Cerebellar nuclear complex (tissue), 1 donor: ENCODE results near the gene ZFR2.
"Not testable (repeated sequence)": the region's sequence is repeated elsewhere in the genome, so short reads cannot be mapped to it uniquely, and the experiment has no call there.

Experiments used
- DNase-seq, 2 experiments: peaks; one replicate each; lab custom pipeline; 2025; lab: John Stamatoyannopoulos, UW

The ZFR2 gene

DNA sequence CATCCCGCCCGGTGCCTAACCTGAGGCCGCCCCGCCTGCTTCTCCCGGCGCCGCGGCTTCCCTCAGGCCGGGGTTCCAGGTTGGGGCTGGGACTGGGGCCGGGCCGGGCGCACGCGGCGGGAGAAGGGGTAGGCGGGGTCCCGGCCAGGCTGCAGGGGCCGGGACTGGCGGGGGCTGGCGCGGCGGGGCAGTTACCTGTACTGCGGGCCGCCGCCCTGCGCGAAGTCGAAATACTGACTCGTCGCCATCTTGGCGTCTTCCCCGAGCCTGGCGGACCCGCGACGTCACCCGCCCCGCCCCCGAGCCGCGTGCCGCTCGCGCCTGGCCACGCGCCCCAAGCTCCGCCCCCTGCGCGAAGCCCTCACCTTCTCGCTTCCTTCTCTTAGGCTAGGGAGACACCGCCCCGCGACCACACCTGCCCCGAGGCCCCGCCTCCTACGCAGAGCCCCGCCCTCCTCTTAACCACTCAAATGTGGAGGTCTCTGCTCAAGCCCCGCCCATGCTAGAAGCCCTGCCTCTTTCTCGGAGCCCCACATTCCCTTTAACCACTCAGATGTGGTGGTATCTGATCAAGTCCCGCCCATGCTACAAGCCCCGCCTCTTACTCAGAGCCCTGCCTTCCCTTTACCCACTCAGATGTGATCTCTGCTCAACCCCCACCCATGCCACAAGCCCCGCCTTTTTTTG, at the start of gene ZFR2:
TSS of gene ZFR2 (minus strand) at position 269 of the 687 bp plus-strand sequence. CDS start at position 248, 21 bp downstream.
- DNase-seq, result no peak

DNA sequence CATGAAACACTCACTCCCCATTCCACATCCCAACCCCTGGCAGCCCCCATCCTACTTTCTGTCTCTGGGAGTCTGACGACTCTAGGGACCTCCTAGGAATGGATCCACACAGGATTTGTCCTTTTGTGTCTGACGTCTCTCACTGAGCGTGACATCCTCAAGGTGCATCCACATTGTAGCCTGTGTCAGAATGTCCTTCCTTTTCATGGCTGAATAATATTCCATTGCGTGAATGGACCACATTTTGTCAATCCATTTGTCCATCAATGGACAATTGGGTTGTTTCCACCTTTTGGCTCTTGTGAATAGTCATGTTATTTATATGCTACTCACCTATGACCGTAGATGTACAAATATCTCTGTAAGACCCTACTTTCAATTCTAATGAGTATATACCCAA, 47.2 kb upstream of the ZFR2 start:
- DNase-seq, result no peak

DNA sequence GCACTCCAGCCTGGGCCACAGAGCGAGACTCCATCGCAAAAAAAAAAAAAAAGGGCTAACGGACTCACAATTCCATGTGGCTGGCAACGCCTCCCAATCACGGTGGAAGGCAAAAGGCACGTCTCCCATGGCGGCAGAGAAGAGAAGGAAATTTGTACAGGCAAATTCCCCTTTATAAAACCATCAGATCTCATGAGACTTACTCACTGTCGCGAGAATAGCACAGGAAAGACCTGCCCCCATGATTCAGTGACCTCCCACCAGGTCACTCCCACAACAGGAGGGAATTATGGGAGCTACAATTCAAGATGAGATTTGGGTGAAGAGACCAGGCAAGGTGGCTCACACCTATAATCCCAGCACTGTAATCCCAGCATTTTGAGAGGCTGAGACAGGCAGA, 45.4 kb upstream of the ZFR2 start:
- no peak for DNase-seq

DNA sequence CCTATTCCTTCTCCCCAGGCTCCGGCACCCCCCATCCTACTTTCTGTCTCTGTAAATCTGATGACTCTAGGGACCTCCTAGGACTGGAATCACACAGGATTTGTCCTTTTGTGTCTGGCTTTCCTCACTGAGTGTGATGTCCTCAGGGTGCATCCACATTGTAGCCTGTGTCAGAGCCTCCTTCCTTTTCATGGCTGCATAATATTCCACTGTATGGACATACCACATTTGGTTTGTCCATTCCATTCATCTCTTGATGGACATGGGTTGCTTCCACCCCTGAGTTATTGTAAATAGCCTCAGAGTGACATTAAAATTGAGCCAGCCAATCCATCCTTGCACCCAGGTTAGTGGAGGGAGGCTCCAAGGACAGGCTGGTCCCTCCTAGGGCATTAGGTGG, 41.3 kb upstream of the ZFR2 start:
- DNase-seq, result no peak

DNA sequence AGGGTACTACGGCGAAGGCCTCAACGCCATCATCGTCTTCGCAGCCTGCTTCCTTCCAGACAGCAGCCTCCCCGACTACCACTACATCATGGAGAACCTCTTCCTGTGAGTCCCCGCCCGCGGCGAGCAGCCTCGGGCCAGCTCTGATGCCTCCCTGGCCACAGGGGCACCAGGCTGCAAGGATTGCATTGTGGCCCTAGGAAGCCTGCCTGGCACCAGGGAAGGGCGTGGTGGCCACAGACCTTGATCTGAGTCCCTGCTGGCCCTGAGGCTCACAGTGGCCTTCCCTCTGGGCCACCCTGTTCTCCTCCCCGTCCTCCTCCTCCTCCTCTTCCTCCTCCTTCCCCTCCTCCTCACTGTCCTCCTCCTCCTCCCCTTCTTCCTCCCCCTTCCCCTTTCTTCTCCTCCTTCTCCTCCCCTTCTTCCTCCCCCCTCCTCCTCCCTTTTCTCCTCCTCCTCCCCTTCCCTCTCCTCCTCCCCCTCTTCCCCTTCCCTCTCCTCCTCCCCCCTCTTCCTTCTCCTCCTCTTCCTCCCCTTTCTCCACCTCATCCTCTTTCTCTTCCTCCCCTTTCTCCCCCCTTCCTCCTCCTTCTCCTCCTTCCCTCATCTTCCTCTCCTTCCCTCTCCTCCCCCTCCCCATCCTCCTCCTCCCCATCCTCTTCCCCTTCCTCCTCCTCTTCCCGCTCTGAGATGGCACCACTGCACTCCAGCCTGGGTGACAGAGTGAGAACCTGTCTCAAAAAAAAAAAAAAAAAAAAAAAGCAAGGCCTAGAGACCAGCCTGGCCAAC, 39.6 kb upstream of the ZFR2 start:
- DNase-seq, result no peak

DNA sequence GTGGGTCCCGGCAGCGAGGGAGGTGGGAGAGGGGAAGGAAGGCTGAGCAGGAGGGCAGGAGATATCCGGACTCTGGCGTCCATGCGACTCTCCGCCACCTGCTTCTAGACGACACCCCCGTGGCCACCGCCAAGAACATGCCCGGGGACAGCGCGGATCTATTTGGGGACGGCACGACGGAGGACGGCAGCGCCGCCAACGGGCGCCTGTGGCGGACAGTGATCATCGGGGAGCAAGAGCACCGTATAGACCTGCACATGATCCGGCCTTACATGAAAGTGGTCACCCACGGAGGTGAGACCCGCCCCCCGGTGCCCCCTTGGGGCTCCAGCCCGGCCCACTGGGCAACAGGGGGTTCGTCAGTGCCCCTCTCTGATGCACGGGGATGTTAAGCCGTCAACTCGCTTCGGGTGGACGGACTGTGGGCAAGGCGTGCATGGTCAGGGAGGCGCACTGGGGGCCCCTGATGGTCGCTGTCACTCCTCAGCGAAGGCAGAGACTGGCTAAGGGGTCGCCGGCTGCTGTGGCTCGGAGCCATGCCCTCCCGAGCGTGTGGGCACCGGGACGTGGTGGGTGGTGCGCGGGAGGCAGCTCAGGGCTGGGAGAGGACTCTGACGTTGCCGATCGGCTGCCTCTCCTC, 38.9 kb upstream of the ZFR2 start:
- no peak for DNase-seq

DNA sequence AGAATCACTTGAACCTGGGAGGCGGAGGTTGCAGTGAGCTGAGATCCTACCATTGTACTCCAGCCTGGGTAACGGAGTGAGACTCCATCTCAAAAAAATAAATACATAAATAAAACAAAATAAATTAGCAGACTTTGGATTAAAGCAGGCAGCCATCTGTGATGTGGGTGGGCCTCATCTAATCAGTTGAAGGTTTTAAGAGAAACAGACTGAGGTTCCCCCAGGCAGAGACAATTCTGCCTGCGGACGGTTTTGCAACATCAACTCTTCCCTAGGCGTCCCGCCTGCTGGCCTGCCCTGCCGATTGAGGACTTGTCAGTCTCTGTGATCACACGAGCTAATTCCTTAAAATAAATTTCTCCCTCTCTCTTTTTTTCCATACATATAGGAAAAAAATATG, 35.4 kb upstream of the ZFR2 start:
- no peak for DNase-seq

DNA sequence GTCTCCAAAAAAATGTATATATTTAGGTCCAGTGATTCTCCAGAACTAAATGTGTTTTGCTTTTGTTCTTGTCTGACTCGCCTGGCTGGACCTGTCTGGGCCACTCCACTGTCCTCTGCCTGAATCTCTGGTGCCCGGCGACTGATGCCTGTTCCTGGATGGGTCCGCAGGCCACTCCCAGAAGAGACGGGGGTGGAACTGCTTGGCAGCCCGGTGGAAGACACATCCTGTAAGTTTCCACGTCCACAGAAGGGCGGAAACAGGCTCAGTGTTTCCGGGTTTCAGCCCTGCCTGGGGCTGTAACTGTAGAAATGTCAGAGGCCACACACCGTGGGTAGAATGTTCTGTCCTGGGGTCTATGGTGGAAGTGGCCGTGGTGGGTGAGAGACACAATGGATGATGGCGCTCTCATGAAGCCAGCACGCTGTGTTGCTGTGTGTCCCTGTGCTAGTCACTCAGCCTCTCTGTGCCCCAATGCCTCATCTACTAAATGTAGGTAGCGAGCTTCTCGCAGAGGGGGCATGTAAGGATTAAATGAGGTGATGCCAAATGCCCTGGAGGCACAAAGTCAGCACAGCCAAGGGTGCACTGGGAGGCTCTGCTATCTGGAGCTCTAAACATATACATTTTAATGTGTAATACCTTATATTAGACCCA, 33.6 kb upstream of the ZFR2 start:
- DNase-seq, result no peak

DNA sequence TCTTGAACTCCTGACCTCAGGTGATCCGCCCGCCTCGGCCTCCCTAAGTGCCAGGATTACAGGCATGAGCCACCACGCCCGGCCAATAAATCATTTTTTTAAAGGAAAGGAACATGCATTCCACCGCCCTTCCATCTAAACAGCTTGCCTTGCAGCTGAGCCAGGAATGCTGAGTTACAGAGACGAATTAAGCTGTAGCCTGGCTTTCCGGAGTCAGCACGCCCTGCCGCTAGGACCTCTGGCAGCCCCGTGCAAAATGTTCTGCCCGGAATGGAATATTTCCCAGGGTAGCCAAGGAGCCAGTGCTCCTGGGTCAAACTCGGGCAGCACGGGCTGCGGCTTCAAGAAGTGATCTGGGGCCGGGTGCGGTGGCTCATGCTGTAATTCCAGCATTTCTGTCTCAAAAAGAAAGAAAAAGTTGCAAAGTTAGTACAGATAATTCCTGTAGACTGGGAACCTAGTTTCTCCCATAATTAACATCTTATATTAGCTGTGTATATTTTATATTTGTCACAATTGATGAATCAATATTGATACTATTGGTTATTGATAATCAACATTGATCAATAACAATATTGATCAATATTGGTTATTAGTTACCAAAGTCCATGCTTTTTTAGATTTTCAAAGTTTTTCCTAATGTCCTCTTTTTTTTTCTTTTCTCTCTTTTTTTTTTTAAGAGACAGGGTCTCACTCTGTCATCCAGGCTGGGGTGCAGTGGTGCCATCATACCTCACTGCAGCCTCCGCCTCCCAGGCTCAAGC, 30.9 kb upstream of the ZFR2 start:
- DNase-seq, result no peak

DNA sequence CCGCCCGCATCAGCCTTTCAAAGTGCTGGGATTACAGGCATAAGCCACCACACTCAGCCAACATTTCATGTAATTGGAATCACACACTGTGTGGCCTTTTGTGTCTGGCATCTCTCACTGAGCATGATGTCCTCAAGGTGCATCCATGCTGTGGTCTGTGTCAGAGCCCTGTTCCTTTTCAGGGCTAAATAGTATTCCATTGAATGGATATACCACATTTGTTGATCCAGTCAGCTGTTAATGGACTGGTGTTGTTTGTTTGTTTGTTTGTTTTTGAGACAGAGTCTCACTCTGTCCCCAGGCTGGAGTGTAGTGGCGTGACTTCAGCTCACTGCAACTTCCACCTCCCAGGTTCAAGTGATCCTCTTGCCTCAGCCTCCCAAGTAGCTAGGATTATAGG, 29.6 kb upstream of the ZFR2 start:
- DNase-seq, result no peak

DNA sequence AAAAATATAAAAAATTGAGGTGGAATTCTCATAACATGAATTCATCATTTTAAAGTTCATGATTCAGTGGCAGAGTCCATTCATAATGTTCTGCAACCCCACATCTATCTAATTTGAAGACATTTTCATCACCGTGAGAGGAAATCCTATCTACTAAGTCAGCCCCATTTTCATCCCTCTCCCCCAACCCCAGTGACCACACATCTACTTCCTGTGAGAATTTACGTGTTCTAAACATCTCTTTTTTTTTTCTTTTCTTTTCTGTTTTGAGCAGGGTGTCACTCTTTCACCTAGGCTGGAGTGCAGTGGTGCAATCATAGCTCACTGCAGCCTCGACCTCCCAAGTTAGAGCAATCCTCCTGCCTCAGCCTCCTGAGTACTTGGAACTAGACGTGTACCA, 29.1 kb upstream of the ZFR2 start:
- no peak for DNase-seq

DNA sequence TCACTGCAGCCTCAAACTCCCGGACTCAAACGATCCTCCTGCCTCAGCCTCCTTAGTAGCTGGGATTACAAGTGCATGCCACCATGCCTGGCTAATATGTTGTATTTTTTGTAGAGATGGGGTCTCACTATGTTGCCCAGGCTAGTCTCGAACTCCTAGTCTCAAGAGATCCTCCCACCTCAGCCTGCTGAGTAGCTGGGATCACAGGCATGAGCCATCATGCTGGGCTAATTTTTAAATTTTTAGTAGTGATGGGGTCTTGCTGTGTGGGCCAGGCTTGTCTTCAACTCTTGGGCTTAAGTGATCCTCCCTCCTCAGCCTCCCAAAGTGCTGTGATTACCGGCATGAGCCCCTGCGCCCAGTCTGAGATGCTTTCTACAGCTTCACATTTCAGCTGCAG, 26.9 kb upstream of the ZFR2 start:
- DNase-seq, result no peak

DNA sequence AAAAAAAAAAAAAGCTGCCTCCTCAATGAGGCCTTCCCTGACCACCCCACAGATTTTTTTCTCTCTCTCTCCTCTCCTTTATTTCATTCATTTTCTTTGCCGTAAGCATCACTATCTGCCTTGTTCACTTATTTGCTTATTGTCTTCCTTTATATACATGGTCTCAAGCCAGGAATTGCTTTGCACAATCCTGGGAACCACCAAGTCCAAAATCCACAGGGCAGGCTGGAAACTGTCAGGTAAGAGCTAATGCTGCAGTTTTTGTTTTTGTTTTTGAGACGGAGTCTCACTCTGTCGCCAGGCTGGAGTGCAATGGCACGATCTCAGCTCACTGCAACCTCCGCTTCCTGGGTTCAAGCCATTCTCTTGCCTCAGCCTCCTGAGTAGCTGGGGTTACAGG, 26.1 kb upstream of the ZFR2 start:
- not testable (repeated sequence) for DNase-seq

DNA sequence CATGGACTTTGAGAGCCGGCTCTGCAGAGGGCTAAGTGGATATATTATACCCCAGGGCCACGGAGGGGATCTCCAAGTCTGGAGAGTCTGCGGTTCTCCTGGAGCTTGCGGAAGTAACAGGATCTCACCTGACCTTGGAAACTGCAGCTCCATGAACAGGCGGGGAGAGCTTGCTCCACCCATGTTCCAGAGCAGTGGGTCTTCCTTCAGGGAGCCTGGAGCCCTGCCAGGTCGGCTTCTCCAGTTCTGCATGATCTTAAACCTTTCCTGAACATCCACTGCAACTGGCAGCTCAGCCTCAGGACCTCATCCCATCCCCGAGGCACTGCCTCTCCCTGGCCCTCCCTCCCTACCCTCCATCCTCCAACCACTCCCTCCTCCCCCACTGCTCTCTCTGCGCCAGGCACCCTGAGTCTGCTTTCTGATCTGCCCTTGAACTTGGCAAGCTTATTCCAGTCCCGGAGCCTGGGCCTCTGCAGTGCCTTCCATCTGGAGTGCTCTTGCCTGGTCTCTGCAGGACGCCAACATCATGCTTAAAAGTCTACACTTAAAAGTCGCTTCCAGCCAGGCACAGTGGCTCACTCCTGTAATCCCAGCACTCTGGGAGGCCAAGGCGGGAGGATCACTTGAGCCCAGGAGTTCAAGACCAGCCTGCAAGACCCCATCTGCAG, 24.8 kb upstream of the ZFR2 start:
- DNase-seq, result no peak

DNA sequence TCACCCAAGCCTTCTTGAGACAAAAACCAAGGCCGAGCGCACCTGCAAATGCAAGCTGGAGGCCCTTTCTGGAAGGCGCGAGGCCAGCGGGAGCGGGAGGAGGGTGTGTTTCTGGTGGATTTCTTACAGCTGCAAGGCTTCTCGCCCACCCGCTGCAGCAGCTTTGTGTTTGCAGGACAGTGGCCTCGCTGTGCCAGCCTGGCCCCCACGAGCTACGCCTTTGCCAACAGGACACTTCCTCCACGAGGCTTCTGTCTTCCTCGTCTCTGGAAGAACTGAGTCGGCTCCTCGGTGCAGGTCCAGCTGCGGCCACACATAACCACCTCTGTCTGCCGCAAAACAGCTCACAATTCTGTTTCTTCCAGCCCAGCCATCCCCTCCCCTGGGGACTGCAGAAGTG, 21.8 kb upstream of the ZFR2 start:
- no peak for DNase-seq

DNA sequence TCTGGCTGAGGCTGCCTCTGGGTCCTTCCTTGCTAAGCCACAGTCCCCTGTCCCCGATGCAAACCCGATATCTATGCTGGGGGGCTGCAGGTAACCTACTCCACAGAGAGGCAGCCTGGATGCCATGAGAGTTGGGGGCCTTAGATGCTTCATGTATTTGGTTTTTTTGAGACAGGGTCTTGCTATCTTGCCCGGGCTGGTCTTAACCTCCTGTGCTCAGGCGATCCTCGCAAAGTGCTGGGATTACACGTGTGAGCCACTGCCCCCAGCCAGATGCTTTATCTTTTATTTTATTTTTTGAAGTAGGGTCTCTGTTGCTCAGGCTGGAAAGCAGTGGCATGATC, 13.2 kb upstream of the ZFR2 start:
- DNase-seq, result no peak

DNA sequence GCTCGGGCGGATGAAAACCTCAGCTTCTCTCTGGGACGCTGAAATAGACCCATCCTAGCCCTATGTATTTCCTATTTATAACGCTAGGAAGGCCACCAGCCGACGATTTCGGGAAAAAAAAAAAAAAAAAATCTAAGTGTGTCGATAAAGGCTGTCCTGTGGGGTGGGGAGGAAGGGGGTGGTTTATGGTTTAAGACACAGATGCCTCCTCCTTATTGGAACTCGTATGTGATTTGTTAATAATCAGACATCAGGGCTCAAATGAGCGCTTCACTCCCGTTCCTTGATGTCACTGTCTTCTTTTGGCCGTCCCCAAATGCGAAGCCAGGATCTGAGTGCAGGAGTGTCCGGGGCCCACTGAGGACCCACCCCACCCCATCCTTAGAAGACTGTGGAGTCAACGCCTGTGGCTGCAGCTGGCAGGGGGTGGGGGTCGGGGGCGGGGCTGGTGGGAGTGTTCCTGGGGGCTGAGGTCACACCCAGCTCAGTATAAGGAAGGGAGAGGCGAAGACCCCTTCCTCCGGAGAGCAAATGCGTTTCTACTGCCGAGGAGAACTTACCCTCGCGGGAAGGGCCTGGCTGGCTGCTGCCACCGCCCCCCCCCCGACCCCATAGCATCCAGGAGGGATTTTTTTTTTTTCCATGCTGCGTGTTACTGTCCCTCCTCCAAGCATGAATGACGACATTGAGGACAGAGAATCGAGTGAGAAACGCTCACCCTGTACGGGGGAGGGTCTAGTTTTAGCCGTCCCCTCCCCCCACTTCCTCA, 12.6 kb upstream of the ZFR2 start:
- no peak for DNase-seq

DNA sequence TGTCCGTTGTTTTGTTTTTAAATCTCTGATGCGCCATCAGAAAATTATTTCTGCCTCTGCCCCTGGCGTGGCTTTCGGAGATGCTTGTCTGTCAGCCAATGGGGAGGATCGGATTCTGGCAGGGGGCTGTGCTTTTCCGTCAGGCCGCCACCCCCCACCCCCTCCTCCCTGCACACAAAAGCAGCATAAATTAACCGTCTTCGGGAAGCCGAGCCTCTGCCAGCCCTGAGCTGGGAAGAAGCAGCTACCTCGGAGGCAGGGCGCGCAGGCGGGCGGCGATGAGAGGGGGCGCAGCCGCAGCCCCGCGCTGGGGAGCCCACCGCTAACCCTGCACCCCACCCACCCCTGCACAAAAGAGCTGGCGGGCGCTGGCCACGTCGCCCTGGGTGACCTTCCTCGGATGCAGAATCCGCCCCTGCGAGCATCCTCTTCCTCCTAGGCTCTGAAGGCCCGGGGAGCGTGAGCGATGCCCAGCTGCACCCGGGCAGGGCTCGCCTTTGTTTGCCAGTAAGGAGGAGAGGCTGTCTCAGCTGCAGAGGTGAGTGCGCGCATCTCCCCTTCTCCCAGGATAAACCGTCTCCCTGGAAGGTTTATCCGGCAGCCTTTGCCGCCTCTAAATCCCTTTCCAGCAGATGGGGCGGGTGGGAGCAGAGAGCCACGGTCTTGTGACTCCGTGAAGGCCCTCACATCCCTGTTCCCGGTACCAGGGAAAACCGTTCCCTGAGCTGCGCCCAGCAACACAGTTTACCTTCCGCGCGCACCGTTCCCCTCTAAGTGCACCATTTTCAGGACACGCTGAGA, 11.8 kb upstream of the ZFR2 start, which contains the start of gene ATCAY:
TSS of gene ATCAY (plus strand) at position 215 of the 801 bp plus-strand sequence. CDS start 5,083 bp downstream, outside the sequence.
- peak in 1 of 2 experiments; percentile 37 for DNase-seq

DNA sequence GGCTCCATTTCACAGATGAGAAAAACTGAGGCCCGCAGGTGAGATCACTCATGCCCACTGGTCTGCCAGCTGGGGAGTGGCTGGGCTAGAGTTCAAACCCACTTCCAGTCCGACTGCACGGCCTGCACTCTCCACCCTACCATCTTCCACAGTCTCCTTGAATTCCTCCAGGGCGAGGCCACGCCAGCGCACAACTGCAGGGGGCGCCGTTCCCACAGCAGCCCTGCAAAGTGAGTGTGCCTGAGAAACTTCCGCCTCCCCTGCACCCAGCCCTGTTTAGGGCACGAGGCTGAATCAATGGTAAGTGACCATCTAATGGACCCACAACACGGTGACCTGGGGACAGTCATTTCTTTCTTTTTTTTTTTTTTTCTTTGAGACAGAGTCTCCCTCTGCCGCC, 10.8 kb upstream of the ZFR2 start:
- no peak for DNase-seq

DNA sequence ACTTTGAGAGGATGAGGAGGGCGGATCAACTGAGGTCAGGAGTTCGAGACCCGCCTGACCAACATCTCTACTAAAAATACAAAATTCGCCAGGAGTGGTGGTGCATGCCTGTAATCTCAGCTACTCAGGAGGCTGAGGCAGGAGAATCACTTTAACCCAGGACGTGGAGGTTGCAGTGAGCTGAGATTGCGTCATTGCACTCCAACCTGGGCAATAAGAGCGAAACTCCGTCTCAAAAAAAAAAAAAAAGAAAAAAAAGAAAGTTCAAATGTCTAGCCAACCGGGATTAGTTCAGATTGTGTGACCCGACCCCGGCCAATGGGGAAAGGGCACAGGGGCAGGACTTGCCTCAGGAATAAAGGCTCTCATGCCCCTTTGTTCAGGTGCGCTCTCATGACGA, 5.9 kb upstream of the ZFR2 start:
- DNase-seq, result not testable (repeated sequence)
